Effector memory CD4-positive, alpha-beta T cell (primary cell): ENCODE data around the gene LEFTY1.
"Not testable (repeated sequence)": the region's sequence is repeated elsewhere in the genome, so short reads cannot be mapped to it uniquely, and the experiment has no call there.

Experiments used
- DNase-seq, 3 donors: peaks; one replicate each; pipeline ENCODE4 v3.0.0-alpha.2; 2020
- H3K27ac ChIP-seq: 2 replicates; pipeline ENCODE4 v1.7.0; 2013; ENCODE audit warnings: mild to moderate bottlenecking, low read length, moderate library complexity; ENCODE audit not compliant: insufficient read depth, poor library complexity, severe bottlenecking
- H3K27me3 ChIP-seq: replicated peaks from 2 replicates; pipeline ENCODE4 v1.7.0; 2013; ENCODE audit warnings: mild to moderate bottlenecking, low read length; ENCODE audit not compliant: insufficient read depth, control insufficient read depth, poor library complexity, severe bottlenecking
- H3K36me3 ChIP-seq: 2 replicates; pipeline ENCODE4 v1.7.0; 2013; ENCODE audit warnings: mild to moderate bottlenecking, low read length, moderate library complexity; ENCODE audit not compliant: control insufficient read depth, insufficient read depth
- H3K4me1 ChIP-seq: 2 replicates; pipeline ENCODE4 v1.7.0; 2013; ENCODE audit warnings: low read length, mild to moderate bottlenecking; ENCODE audit not compliant: control insufficient read depth, insufficient read depth, poor library complexity, severe bottlenecking
- H3K4me3 ChIP-seq: 2 replicates; pipeline ENCODE4 v1.7.0; 2013; ENCODE audit warnings: low read length, low read depth, mild to moderate bottlenecking; ENCODE audit not compliant: insufficient read depth, poor library complexity, severe bottlenecking
- H3K9me3 ChIP-seq: 2 replicates; pipeline ENCODE4 v1.7.0; 2013; ENCODE audit warnings: mild to moderate bottlenecking, low read length, moderate library complexity; ENCODE audit not compliant: control insufficient read depth

Gene LEFTY1

GRCh38 chr1:225843426-225843795 lies 45.5 kb downstream of the LEFTY1 start:
- H3K9me3 ChIP-seq: no peaks in the 10 kb centered on the region
- no peak for DNase-seq
- peaks cover 23% of the 10 kb centered on the region for H3K36me3 ChIP-seq
- H3K27me3 ChIP-seq: no peaks in the 10 kb centered on the region
- no peak overlapping the region for H3K4me3 ChIP-seq
- H3K27ac ChIP-seq: no peak overlapping the region
- H3K4me1 ChIP-seq: no peaks in the 10 kb centered on the region

DNA sequence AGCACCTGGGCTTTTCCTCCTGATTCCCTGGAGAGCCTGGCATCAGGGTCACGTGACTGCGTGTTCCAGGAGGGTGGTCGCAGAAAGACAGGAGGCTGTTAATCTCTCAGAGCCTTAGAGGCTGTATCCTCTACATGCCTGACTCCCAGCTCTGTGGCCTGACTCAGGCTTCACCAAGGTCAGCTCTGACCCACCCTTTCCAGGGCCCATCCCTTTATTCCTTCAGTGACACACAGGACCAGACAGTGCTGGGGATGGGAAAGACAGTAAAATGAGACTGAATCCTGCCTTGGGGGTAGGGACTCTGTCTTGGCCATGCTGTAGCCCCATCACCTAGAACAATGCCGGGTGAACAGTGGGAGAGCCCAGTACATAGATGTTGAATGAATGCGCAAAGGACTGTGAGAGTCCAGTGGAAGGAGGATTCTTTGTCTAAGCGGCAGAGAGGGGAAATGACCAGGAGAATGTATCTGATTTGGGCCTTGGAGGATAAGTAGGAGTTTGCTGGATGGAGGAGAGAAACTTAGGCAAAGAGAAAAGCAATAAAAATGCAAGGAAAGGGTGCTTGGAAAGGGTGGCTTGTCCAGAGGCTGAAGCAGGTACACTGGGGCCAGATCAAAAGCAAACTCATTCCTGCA lies 46.0 kb downstream of the LEFTY1 start:
- Histone ChIP-seq H3K4me3 (no peak overlapping the region), H3K4me1 (no peaks in the 10 kb centered on the region), H3K27me3 (no peaks in the 10 kb centered on the region), H3K27ac (no peak overlapping the region), H3K9me3 (no peaks in the 10 kb centered on the region), H3K36me3 (peaks cover 22% of the 10 kb centered on the region)
- DNase-seq: no peak

- Histone ChIP-seq H3K27me3 (no peaks in the 10 kb centered on the region), H3K4me1 (no peaks in the 10 kb centered on the region), H3K4me3 (no peak overlapping the region), H3K36me3 (peaks cover 14% of the 10 kb centered on the region), H3K9me3 (no peaks in the 10 kb centered on the region), H3K27ac (no peak overlapping the region)
- no peak for DNase-seq
Measured at GRCh38 chr1:225842074-225842473, 46.9 kb downstream of the LEFTY1 start.

GRCh38 chr1:225840713-225841112 lies 48.2 kb downstream of the LEFTY1 start:
- Histone ChIP-seq H3K4me3 (no peak overlapping the region), H3K27me3 (no peaks in the 10 kb centered on the region), H3K4me1 (no peaks in the 10 kb centered on the region), H3K36me3 (peaks cover under 1% of the 10 kb centered on the region), H3K9me3 (no peaks in the 10 kb centered on the region), H3K27ac (no peak overlapping the region)
- DNase-seq: no peak

- no peak for DNase-seq
- no peaks in the 10 kb centered on the region for H3K4me1 ChIP-seq
- no peaks in the 10 kb centered on the region for H3K36me3 ChIP-seq
- H3K27ac ChIP-seq: no peak overlapping the region
- H3K4me3 ChIP-seq: no peak overlapping the region
- H3K9me3 ChIP-seq: no peaks in the 10 kb centered on the region
- no peaks in the 10 kb centered on the region for H3K27me3 ChIP-seq
Measured at GRCh38 chr1:225840223-225840610, 48.7 kb downstream of the LEFTY1 start.

DNA sequence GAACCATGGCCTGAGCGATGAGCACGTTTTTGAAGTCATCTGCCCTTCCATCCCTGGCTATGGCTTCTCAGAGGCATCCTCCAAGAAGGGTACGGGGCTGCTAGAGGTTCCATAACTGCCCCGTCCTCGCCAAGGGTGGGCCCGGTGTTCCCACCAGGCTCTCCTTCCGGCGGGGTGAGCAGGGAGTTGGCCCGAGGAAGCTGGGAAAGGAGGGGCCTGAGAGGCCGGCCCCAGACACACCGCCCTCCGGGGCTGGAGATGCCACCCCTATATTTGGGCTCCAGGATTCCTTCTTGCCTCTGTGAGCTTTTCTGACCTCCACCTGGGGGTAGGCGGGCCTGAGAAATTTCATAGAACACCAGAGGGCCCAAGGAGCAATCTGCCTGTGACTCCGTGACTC lies 50.2 kb downstream of the LEFTY1 start:
- Histone ChIP-seq H3K4me3 (no peak overlapping the region), H3K27me3 (no peaks in the 10 kb centered on the region), H3K36me3 (no peaks in the 10 kb centered on the region), H3K4me1 (no peaks in the 10 kb centered on the region), H3K27ac (no peak overlapping the region), H3K9me3 (no peaks in the 10 kb centered on the region)
- DNase-seq: no peak

DNA sequence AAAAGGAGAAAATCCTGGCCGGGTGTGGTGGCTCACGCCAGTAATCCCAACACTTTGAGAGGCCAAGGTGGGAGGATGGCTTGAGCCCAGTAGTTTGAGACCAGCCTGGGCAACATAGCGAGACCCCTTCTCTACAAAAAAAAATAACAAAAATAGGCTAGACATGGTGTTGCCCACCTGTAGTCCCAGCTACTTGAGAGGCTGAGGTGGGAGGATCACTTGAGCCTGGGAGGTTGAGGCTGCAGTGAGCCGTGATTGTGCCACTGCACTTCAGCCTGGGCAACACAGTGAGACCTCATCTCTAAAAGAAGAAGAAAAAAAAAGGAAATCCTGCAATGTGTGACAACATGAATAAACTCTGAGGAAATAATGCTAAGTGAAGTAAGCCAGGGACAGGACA lies 52.6 kb downstream of the LEFTY1 start:
- H3K36me3 ChIP-seq, H3K4me3 ChIP-seq, H3K9me3 ChIP-seq, H3K27me3 ChIP-seq, H3K27ac ChIP-seq, H3K4me1 ChIP-seq, DNase-seq: not testable (repeated sequence)
